ENCODE results near the gene GRHL1.

Gene GRHL1

GRCh38 chr2:9984217-9984739 lies 32.8 kb downstream of the GRHL1 start:
- H3K4me3 ChIP-seq (ENCODE audit: low read length), result peak overlapping the region; percentile 56
- no peaks in the 10 kb centered on the region for H3K27me3 ChIP-seq (ENCODE audit: low read depth, low read length)
- no peaks in the 10 kb centered on the region for H3K79me2 ChIP-seq (ENCODE audit: low read length)
- peak overlapping the region; percentile 11; the same call in 1 of the 2 replicates for H3K9ac ChIP-seq (ENCODE audit: low read length)
- peak overlapping the region; percentile 69 for H3K4me2 ChIP-seq (ENCODE audit: low read length)
- H4K20me1 ChIP-seq (ENCODE audit: insufficient read depth, low read length), result no peaks in the 10 kb centered on the region
- H3K4me1 ChIP-seq (ENCODE audit: low read length), result peaks cover 7% of the 10 kb centered on the region; the same call in 1 of the 2 replicates
- H2AFZ ChIP-seq (ENCODE audit: low read depth, low read length), result peak overlapping the region; percentile 50; the same call in 1 of the 2 replicates
- H3K27ac ChIP-seq (ENCODE audit: low read length), result no peak overlapping the region
- TF ChIP-seq CTCF (IDR thresholded peaks at IDR 0.05; ENCODE audit: low read depth, low read length) (peak; percentile 84), EZH2phosphoT487 (IDR thresholded peaks at IDR 0.05; ENCODE audit: low read depth) (no peak)
- no peaks in the 10 kb centered on the region for H3K9me3 ChIP-seq (ENCODE audit: insufficient read depth, low read length)
- H3K36me3 ChIP-seq (replicated peaks; ENCODE audit: low read depth, low read length), result no peaks in the 10 kb centered on the region

GRCh38 chr2:9984871-9985480 lies 33.5 kb downstream of the GRHL1 start:
- H3K27ac ChIP-seq (ENCODE audit: low read length), result no peak overlapping the region
- H3K79me2 ChIP-seq (ENCODE audit: low read length), result no peaks in the 10 kb centered on the region
- H3K27me3 ChIP-seq (ENCODE audit: low read depth, low read length), result no peaks in the 10 kb centered on the region
- H3K9me3 ChIP-seq (ENCODE audit: insufficient read depth, low read length), result no peaks in the 10 kb centered on the region
- peak overlapping the region; percentile 69; the same call in 1 of the 2 replicates for H3K4me2 ChIP-seq (ENCODE audit: low read length)
- H3K4me1 ChIP-seq (ENCODE audit: low read length), result peaks cover 12% of the 10 kb centered on the region
- no peaks in the 10 kb centered on the region for H3K36me3 ChIP-seq (replicated peaks; ENCODE audit: low read depth, low read length)
- TF ChIP-seq CTCF (IDR thresholded peaks at IDR 0.05; ENCODE audit: low read depth, low read length) (no peak), EZH2phosphoT487 (IDR thresholded peaks at IDR 0.05; ENCODE audit: low read depth) (no peak)
- no peak overlapping the region for H3K9ac ChIP-seq (ENCODE audit: low read length)
- no peaks in the 10 kb centered on the region for H4K20me1 ChIP-seq (ENCODE audit: insufficient read depth, low read length)
- no peak overlapping the region for H3K4me3 ChIP-seq (ENCODE audit: low read length)
- no peak overlapping the region for H2AFZ ChIP-seq (ENCODE audit: low read depth, low read length)

- Histone ChIP-seq H3K36me3 (replicated peaks; ENCODE audit: low read depth, low read length) (no peaks in the 10 kb centered on the region), H4K20me1 (ENCODE audit: insufficient read depth, low read length) (no peaks in the 10 kb centered on the region), H3K9me3 (ENCODE audit: insufficient read depth, low read length) (no peaks in the 10 kb centered on the region), H3K9ac (ENCODE audit: low read length) (no peak overlapping the region), H2AFZ (ENCODE audit: low read depth, low read length) (no peak overlapping the region), H3K4me3 (ENCODE audit: low read length) (no peak overlapping the region), H3K4me1 (ENCODE audit: low read length) (peaks cover 20% of the 10 kb centered on the region), H3K4me2 (ENCODE audit: low read length) (no peak overlapping the region), H3K27me3 (ENCODE audit: low read depth, low read length) (no peaks in the 10 kb centered on the region), H3K27ac (ENCODE audit: low read length) (no peak overlapping the region), H3K79me2 (ENCODE audit: low read length) (no peaks in the 10 kb centered on the region)
- TF ChIP-seq EZH2phosphoT487 (IDR thresholded peaks at IDR 0.05; ENCODE audit: low read depth), result no peak
- no peak for TF ChIP-seq CTCF (IDR thresholded peaks at IDR 0.05; ENCODE audit: low read depth, low read length)
These were observed 34.2 kb downstream of the GRHL1 start for GRCh38 chr2:9985531-9986328.

GRCh38 chr2:9988320-9988719 lies 36.8 kb downstream of the GRHL1 start:
- Histone ChIP-seq H3K79me2 (ENCODE audit: low read length) (no peaks in the 10 kb centered on the region), H3K9me3 (ENCODE audit: insufficient read depth, low read length) (no peaks in the 10 kb centered on the region), H3K4me3 (ENCODE audit: low read length) (no peak overlapping the region), H3K36me3 (replicated peaks; ENCODE audit: low read depth, low read length) (no peaks in the 10 kb centered on the region), H2AFZ (ENCODE audit: low read depth, low read length) (no peak overlapping the region), H3K9ac (ENCODE audit: low read length) (no peak overlapping the region), H3K4me1 (ENCODE audit: low read length) (peaks cover 36% of the 10 kb centered on the region), H4K20me1 (ENCODE audit: insufficient read depth, low read length) (no peaks in the 10 kb centered on the region), H3K27me3 (ENCODE audit: low read depth, low read length) (no peaks in the 10 kb centered on the region), H3K4me2 (ENCODE audit: low read length) (no peak overlapping the region), H3K27ac (ENCODE audit: low read length) (no peak overlapping the region)
- TF ChIP-seq CTCF (IDR thresholded peaks at IDR 0.05; ENCODE audit: low read depth, low read length) (no peak), EZH2phosphoT487 (IDR thresholded peaks at IDR 0.05; ENCODE audit: low read depth) (no peak)
